Sigmoid colon (tissue), 7 donors: ENCODE measurements around the gene SLC8A3. TPM values are rescaled to one million over a fixed set of nuclear protein-coding genes. Genes with fewer than 3 reads are reported as not detected.

Experiments
- DNase-seq: peaks from one replicate; pipeline ENCODE4 v3.0.0-alpha.2; 2019
- H3K27ac ChIP-seq, 4 donors: fragments of 200-600 bp; sonication (generic); one replicate each; pipeline ENCODE4 v1.5.1; 2016 to 2019; ENCODE audit warnings: mild to moderate bottlenecking in 1 of 4
- H3K27me3 ChIP-seq, 3 donors: fragments of 200-600 bp; sonication (generic); one replicate each; pipeline ENCODE4 v1.5.1; 2019; ENCODE audit warnings: mild to moderate bottlenecking in 1 of 3
- H3K36me3 ChIP-seq, 4 donors: fragments of 200-600 bp; sonication (generic); one replicate each; pipeline ENCODE4 v1.5.1; 2016 to 2019
- H3K4me1 ChIP-seq, 4 donors: fragments of 200-600 bp; sonication (generic); one replicate each; pipeline ENCODE4 v1.5.1; 2017 to 2019
- H3K4me3 ChIP-seq, 4 donors: fragments of 200-600 bp; sonication (generic); one replicate each; pipeline ENCODE4 v1.5.1; 2017 to 2019; ENCODE audit warnings: mild to moderate bottlenecking in 2 of 4, moderate library complexity in 1 of 4
- H3K9me3 ChIP-seq, 4 donors: fragments of 200-600 bp in 3 of 4; sonication (generic) in 3 of 4; one replicate each; pipeline versions ENCODE4 v1.5.1 to v1.6.1; 2013 to 2019
- CTCF ChIP-seq, 4 experiments: fragments of 450-650 bp in 3 of 4; fragments of 200-600 bp in 1 of 4; IDR thresholded peaks; one replicate each; pipeline ENCODE4 v1.5.1; 2016 to 2019; ENCODE audit warnings: antibody characterized with exemption in 4 of 4, mild to moderate bottlenecking in 3 of 4, moderate library complexity in 2 of 4
- EP300 ChIP-seq, 4 donors: sonication (generic); formaldehyde crosslinking; IDR thresholded peaks; one replicate each; pipeline ENCODE4 v1.6.1; 2017; ENCODE audit warnings: antibody characterized with exemption in 4 of 4
- POLR2A ChIP-seq, 2 donors: fragments of 450-650 bp; IDR thresholded peaks; one replicate each; pipeline ENCODE4 v1.6.1; 2016; ENCODE audit warnings: antibody characterized with exemption in 2 of 2, mild to moderate bottlenecking in 2 of 2, moderate library complexity in 2 of 2
- POLR2AphosphoS5 ChIP-seq, 4 donors: sonication (generic); formaldehyde crosslinking; IDR thresholded peaks; one replicate each; pipeline ENCODE4 v1.6.1; 2017; ENCODE audit warnings: antibody characterized with exemption in 4 of 4
- WGBS, 2 donors: extraction: QIAGEN DNeasy Blood & Tissue Kit; methylation state at CpG; one replicate each; pipeline ENCODE4 v1.1.7; 2013; 5-methylcytosine and 5-hydroxymethylcytosine counted together
- intact Hi-C: fragments of 100-400 bp; cut with DNase I; formaldehyde crosslinking; loops from one replicate; pipeline ENCODE4 v1.15.1; 2023
- polyA plus RNA-seq, 3 donors: library from polyadenylated mRNA; stranded (reverse); fragments of 200-250 nt; gene quantifications; one replicate each; pipeline ENCODE4 v1.2.3, GENCODE V29; 2013
- total RNA-seq, 4 donors: library from RNA; depleted of rRNA; stranded (reverse); fragments of >200 nt; gene quantifications; one replicate each; pipeline ENCODE4 v1.1.0, GENCODE V29; 2016
- donor health status: healthy with polysubstance abuse.
- donor health status: Bipolar disorder and iron deficiency.
- donor health status: healthy.

The SLC8A3 gene
- total and polyA plus RNA-seq, 7 donors = 0.17 to 0.82 (median 0.31) TPM; not detected in 3

DNA sequence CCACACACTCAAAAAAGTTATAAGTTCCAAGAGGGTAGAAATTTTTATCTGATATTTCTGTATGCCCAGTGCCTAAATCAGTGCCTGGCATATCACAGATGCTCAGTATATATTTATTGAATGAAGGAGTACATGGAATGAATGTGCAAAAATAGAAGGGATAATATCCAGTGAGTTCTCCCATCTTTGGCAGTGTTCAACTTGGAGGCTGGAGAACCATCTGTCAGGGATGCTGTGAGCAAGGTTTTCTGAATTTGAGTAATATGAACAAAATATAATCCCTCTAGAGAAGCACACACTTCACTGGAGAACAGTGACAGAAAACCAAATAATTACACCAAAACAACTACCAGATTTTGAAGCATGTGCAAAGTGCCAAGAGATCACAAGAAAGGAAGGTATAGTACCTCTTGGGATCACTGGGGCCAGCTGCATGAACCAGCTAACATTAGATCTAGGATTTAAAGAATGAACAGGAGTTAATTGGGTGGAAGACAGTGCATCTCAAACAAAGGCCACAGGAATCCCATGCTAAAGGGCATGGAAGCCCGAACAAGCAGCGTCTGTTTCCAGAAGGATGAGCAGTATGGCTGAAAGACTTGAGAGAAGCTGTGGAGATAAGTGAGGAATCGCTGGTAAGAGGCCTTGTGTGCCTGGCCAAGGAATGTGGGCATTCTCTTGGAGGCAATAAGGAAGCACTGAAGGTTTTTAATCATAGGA lies 11.5 kb downstream of the SLC8A3 start:
- H3K27me3 ChIP-seq = no peaks in the 10 kb centered on the region
- no peak overlapping the region for H3K27ac ChIP-seq
- DNase-seq = no peak
- no peaks in the 10 kb centered on the region for H3K4me1 ChIP-seq
- WGBS, 2 donors = 61 to 78% methylated on average over 3 of the region's 3 CpGs
- H3K36me3 ChIP-seq = no peaks in the 10 kb centered on the region
- no peak for TF ChIP-seq EP300 (IDR thresholded peaks at IDR 0.05)
- no peak for TF ChIP-seq CTCF (IDR thresholded peaks at IDR 0.05)
- TF ChIP-seq POLR2AphosphoS5 (IDR thresholded peaks at IDR 0.05) = no peak
- TF ChIP-seq POLR2A (IDR thresholded peaks at IDR 0.05) = no peak
- intact Hi-C loops = no loop called here
- no peak overlapping the region for H3K4me3 ChIP-seq
- no peaks in the 10 kb centered on the region for H3K9me3 ChIP-seq

DNA sequence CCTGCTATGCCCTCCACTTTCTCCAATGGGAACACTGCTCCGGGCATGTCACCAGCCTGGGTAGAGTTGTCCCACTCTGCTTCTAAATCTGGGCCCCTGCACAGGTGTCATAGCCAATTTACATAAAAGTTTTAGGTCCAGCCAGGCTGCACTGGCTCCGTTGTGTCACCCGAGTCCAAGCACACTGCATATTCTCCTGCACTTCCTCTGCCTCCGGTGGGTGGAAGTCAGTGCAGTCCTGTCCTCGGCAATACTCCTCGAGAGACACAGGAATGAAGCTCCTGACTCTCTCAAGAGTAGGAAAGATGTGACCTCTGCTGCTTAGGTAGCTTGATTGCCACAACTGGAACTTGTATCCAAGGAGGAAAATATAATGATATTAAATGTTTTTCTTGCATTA lies 15.2 kb downstream of the SLC8A3 start:
- intact Hi-C loops = no loop called here

DNA sequence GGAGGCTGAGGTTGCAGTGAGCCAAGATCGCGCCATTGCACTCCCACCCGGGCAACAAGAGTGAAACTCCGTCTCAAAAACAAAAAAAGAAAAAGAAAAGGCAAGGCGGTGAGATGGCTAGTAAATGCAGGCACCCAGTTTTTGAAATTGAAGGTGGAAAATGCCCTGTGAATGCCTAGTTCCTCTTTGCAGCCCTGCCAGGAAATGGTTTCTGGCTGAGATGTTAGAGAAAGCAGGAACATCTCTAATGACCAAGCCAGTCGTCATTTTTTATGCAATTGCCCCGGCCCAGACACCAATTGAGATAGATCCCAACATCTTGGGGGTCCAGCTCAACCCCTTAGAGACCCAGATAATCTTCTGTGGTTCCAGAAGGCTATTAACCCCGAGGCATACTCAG lies 17.0 kb downstream of the SLC8A3 start:
- Histone ChIP-seq H3K27ac (no peak overlapping the region), H3K27me3 (no peaks in the 10 kb centered on the region), H3K4me3 (no peak overlapping the region), H3K9me3 (no peaks in the 10 kb centered on the region), H3K36me3 (no peaks in the 10 kb centered on the region), H3K4me1 (no peaks in the 10 kb centered on the region)
- no peak for DNase-seq
- intact Hi-C loops = no loop called here
- TF ChIP-seq EP300 (IDR thresholded peaks at IDR 0.05) = no peak
- TF ChIP-seq POLR2AphosphoS5 (IDR thresholded peaks at IDR 0.05) = no peak
- no peak for TF ChIP-seq CTCF (IDR thresholded peaks at IDR 0.05)
- TF ChIP-seq POLR2A (IDR thresholded peaks at IDR 0.05) = no peak
- WGBS, 2 donors = 59 to 72% methylated on average over 8 of the region's 8 CpGs

More for the DNA sequence above, 15.2 kb downstream of the SLC8A3 start:
- WGBS, 2 donors = 80 to 87% methylated on average over 6 of the region's 6 CpGs
- no peaks in the 10 kb centered on the region for H3K9me3 ChIP-seq
- TF ChIP-seq POLR2A (IDR thresholded peaks at IDR 0.05) = no peak
- no peak for TF ChIP-seq EP300 (IDR thresholded peaks at IDR 0.05)
- no peak for TF ChIP-seq POLR2AphosphoS5 (IDR thresholded peaks at IDR 0.05)
- no peak for TF ChIP-seq CTCF (IDR thresholded peaks at IDR 0.05)
- no peak overlapping the region for H3K27ac ChIP-seq
- no peak overlapping the region for H3K4me3 ChIP-seq
- DNase-seq = no peak
- H3K27me3 ChIP-seq = no peaks in the 10 kb centered on the region
- no peaks in the 10 kb centered on the region for H3K36me3 ChIP-seq
- no peaks in the 10 kb centered on the region for H3K4me1 ChIP-seq

GRCh38 chr14:70170976-70171375 lies 17.8 kb downstream of the SLC8A3 start:
- Histone ChIP-seq H3K4me3 (no peak overlapping the region), H3K4me1 (no peaks in the 10 kb centered on the region), H3K36me3 (no peaks in the 10 kb centered on the region), H3K27me3 (no peaks in the 10 kb centered on the region), H3K27ac (no peak overlapping the region), H3K9me3 (no peaks in the 10 kb centered on the region)
- 88 to 93% methylated on average over 4 of the region's 4 CpGs for WGBS, 2 donors
- intact Hi-C loops = no loop called here
- DNase-seq = no peak
- TF ChIP-seq POLR2A (IDR thresholded peaks at IDR 0.05) = no peak
- TF ChIP-seq EP300 (IDR thresholded peaks at IDR 0.05) = no peak
- no peak for TF ChIP-seq CTCF (IDR thresholded peaks at IDR 0.05)

GRCh38 chr14:70168406-70168805 lies 20.3 kb downstream of the SLC8A3 start:
- Histone ChIP-seq H3K27me3 (no peaks in the 10 kb centered on the region), H3K27ac (no peak overlapping the region), H3K9me3 (no peaks in the 10 kb centered on the region), H3K36me3 (no peaks in the 10 kb centered on the region), H3K4me3 (no peak overlapping the region), H3K4me1 (no peaks in the 10 kb centered on the region)
- WGBS, 2 donors = 90 to 92% methylated on average over 4 of the region's 4 CpGs
- DNase-seq = no peak
- intact Hi-C loops = no loop called here
- no peak for TF ChIP-seq POLR2A (IDR thresholded peaks at IDR 0.05)
- no peak for TF ChIP-seq EP300 (IDR thresholded peaks at IDR 0.05)
- no peak for TF ChIP-seq POLR2AphosphoS5 (IDR thresholded peaks at IDR 0.05)
